ENCODE results near the gene PTBP3.

GRCh38 chr9:112268413-112268812 lies 65.0 kb downstream of the PTBP3 start:
- TF ChIP-seq FOXM1 (IDR thresholded peaks at IDR 0.05; ENCODE audit: borderline replicate concordance): no peak
- no peak for TF ChIP-seq SUZ12 (IDR thresholded peaks at IDR 0.05)
- no peak for TF ChIP-seq CTBP1 (IDR thresholded peaks at IDR 0.05; ENCODE audit: borderline replicate concordance)
- no peak for TF ChIP-seq SP1 (IDR thresholded peaks at IDR 0.05)
- no peak for TF ChIP-seq NFRKB (IDR thresholded peaks at IDR 0.05)

Measured in HEK293T (cell line).